ENCODE data around the gene CACNA1A.
"Not testable (repeated sequence)": the region's sequence is repeated elsewhere in the genome, so short reads cannot be mapped to it uniquely, and the experiment has no call there.

The CACNA1A gene

DNA sequence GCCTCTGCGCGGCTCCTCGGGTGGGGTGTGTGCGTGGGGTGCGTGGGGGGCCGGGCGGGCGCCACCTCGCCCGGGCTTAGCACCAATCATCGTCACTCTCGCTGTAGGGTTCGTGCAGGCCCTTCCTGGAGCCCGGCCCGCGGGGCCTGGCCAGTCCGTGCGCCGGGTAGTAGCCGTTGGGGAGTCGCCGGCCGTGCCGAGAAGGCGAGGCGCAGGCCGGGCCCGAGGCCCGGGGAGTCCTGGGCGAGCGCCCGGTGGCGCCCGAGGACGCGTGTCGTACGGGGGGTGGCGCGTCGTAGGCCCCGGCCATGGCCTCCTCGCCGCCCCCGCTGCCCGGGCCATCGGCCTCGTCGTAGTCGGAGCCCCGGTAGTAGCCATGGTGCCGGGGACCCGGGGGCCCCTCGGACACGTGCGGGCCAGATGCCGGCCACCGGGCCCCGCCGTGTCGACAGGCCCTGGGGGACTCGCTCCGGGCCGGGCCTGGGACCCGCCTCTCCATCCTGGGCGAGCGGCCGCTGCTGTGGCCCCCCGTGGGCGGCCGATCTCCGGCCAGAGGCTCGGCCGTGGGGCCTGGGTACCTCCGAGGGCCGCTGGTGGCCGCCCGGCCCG, 298.9 kb downstream of the CACNA1A start:
- Histone ChIP-seq H3K36me3 (no peaks in the 10 kb centered on the region), H3K4me3 (peak overlapping the region; percentile 78), H4K20me1 (no peaks in the 10 kb centered on the region), H3K9me3 (no peaks in the 10 kb centered on the region), H3K27ac (peak overlapping the region; percentile 99), H3K9ac (peak overlapping the region; percentile 95), H3K4me2 (peak overlapping the region; percentile 96), H3K4me1 (peaks cover 82% of the 10 kb centered on the region), H3K27me3 (no peaks in the 10 kb centered on the region)
- TF ChIP-seq Cebpa-rat (IDR thresholded peaks at IDR 0.05), result no peak

DNA sequence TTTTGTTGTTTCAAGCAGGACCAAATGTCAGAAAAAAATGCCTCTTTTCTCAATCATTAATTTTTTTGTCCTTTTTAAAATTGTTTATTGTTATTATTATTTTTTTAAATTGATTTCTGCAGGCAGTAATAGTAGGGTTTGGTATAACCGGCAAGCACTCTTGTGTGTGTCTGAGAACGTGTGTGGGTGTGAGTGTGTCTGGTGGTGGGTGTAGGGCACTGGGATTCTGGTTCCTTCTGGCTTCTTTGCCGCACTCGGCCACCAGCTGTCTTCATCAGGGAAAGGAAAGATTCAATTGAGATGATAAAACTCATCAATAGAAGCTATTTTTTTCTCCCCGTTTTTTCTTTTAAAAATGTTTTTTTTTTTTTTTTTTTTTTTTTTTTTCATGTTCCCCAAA, 299.7 kb downstream of the CACNA1A start:
- H3K9me3 ChIP-seq, result no peaks in the 10 kb centered on the region
- H3K27me3 ChIP-seq, result no peaks in the 10 kb centered on the region
- H4K20me1 ChIP-seq, result no peaks in the 10 kb centered on the region
- TF ChIP-seq Cebpa-rat (IDR thresholded peaks at IDR 0.05), result no peak
- H3K4me3 ChIP-seq, result no peak overlapping the region
- peak overlapping the region; percentile 96 for H3K4me2 ChIP-seq
- peaks cover 75% of the 10 kb centered on the region for H3K4me1 ChIP-seq
- peak overlapping the region; percentile 95; the same call in 1 of the 2 replicates for H3K9ac ChIP-seq
- peak overlapping the region; percentile 99 for H3K27ac ChIP-seq
- no peaks in the 10 kb centered on the region for H3K36me3 ChIP-seq

DNA sequence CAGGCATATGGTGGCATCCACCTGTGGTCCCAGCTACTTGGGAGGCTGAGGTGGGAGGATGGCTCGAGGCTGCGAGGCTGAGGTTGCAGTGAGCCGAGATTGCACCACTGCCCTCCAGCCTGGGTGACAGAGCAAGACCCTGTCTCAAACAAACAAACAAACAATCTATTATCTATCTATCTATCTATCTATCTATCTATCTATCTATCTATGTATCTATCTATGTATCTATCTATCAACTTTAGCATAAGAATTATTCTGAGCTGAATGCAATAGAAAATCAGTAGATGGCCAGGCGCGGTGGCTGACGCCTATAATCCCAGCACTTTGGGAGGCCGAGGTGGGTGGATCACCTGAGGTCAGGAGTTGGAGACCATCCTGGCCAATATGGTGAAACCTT, 304.2 kb downstream of the CACNA1A start:
- not testable (repeated sequence) for H3K27ac ChIP-seq, H3K9me3 ChIP-seq, H3K36me3 ChIP-seq, H3K4me3 ChIP-seq, H3K4me2 ChIP-seq, H3K27me3 ChIP-seq, H3K9ac ChIP-seq, H4K20me1 ChIP-seq
- peaks cover 41% of the 10 kb centered on the region for H3K4me1 ChIP-seq

DNA sequence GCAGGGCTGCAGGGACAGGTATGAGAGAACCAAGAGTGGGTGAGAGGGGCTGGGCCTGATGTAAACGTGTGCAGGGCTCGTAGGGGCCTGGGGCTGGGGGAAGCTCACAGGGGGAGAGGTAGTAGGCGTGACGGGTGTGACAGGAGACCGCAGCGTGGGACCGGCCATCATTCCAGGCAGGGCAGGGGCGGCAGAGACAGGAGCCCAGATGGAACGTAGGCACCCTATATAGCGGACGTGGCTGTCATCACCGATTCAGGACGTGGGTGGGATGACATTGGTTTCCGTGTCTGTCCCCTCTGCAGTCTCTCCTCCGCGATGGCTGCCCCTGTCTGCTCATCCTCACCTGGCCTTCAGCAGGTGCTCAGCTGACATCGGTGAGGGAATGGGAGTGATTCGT, 307.6 kb downstream of the CACNA1A start:
- Histone ChIP-seq H3K27ac (no peak overlapping the region), H3K36me3 (no peaks in the 10 kb centered on the region), H3K4me1 (peaks cover 22% of the 10 kb centered on the region), H4K20me1 (no peaks in the 10 kb centered on the region), H3K27me3 (no peaks in the 10 kb centered on the region), H3K9ac (no peak overlapping the region), H3K4me2 (no peak overlapping the region), H3K4me3 (no peak overlapping the region), H3K9me3 (no peaks in the 10 kb centered on the region)
- no peak for TF ChIP-seq Cebpa-rat (IDR thresholded peaks at IDR 0.05)

DNA sequence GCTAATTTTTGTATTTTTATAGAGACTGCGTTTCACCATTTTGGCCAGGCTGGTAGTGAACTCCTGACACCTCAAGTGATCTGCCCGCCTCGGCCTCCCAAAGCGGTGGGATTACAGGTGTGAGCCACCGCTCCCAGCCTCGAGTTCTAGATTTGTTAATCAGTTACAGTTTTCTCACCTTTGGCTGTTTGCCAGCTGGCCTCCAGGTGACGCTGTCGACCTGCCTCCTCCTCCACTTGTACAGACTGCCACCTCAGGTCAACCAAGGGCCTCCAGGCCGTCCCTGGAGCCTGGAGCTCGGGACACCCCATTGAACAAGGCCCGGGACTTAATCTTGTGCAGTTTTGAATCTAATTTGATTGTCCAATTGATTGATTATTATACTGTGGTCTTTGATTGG, 310.6 kb downstream of the CACNA1A start:
- peaks cover 26% of the 10 kb centered on the region for H3K4me1 ChIP-seq
- no peak overlapping the region for H3K27ac ChIP-seq
- no peak overlapping the region for H3K9ac ChIP-seq
- no peaks in the 10 kb centered on the region for H4K20me1 ChIP-seq
- no peak overlapping the region for H3K4me3 ChIP-seq
- no peaks in the 10 kb centered on the region for H3K9me3 ChIP-seq
- no peak for TF ChIP-seq Cebpa-rat (IDR thresholded peaks at IDR 0.05)
- H3K27me3 ChIP-seq, result no peaks in the 10 kb centered on the region
- no peak overlapping the region for H3K4me2 ChIP-seq
- H3K36me3 ChIP-seq, result no peaks in the 10 kb centered on the region

DNA sequence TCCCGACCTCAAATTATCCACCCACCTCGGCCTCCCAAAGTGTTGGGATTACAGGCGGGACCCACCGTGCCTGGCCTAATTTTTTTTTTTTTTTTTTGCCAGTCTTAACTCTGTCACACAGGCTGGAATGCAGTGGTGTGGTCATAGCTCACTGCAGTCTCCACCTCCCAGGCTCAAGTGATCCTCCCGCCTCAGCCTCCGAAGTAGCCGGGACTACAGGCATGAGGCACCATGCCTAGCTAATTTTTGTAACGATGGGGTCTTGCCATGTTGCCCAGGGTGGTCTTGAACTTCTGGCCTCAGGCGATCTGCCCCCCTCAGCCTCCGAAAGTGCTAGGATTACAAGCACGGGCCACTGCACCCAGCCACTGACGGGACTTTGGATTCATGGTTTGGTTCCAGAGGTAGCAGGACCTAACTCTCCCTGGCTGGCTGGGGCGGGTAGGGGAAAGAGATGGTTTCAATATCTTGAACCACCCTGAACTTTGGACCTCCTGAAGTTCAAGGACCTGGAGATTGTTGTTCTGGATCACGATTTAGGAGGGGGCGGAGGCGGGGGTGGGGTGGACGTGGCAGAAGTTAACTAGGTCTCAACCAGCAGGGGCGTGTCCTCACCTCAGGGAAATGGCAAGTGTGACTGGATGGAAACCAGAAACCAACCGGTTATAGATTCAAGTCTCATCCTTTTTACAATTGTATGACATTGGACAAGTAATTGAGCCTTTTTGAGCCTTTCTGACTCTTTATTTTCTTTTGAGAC, 315.3 kb downstream of the CACNA1A start:
- no peak overlapping the region for H3K27ac ChIP-seq
- no peak overlapping the region for H3K4me2 ChIP-seq
- no peak for TF ChIP-seq Cebpa-rat (IDR thresholded peaks at IDR 0.05)
- peaks cover 48% of the 10 kb centered on the region for H3K4me1 ChIP-seq
- H3K9ac ChIP-seq, result no peak overlapping the region
- H3K27me3 ChIP-seq, result no peaks in the 10 kb centered on the region
- peaks cover 4% of the 10 kb centered on the region; the same call in 1 of the 2 replicates for H3K9me3 ChIP-seq
- no peaks in the 10 kb centered on the region for H3K36me3 ChIP-seq
- no peak overlapping the region for H3K4me3 ChIP-seq
- no peaks in the 10 kb centered on the region for H4K20me1 ChIP-seq

DNA sequence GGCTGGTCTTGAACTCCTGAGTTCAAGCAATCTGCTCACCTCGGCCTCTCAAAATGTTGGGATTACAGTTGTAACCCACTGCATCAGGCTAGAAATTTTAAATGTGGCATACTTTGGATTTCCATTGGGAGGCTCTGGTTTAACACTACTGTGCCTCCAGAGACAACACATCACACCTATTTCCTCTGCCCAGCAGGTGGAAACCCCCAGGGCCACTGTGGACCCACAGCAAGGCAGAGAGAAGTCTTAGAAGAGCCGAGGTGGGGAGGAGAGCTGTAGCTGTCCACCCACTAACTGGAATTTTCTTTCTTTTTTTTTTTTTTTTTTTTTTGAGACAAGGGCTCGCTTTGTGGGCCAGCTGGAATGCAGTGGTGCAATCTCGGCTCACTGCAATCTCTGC, 316.7 kb downstream of the CACNA1A start:
- H3K4me2 ChIP-seq, result no peak overlapping the region
- H3K9me3 ChIP-seq, result peaks cover 4% of the 10 kb centered on the region; the same call in 1 of the 2 replicates
- no peak overlapping the region for H3K9ac ChIP-seq
- TF ChIP-seq Cebpa-rat (IDR thresholded peaks at IDR 0.05), result no peak
- no peak overlapping the region for H3K4me3 ChIP-seq
- H4K20me1 ChIP-seq, result no peaks in the 10 kb centered on the region
- peaks cover 53% of the 10 kb centered on the region for H3K4me1 ChIP-seq
- H3K27me3 ChIP-seq, result no peaks in the 10 kb centered on the region
- no peak overlapping the region for H3K27ac ChIP-seq
- H3K36me3 ChIP-seq, result no peaks in the 10 kb centered on the region

DNA sequence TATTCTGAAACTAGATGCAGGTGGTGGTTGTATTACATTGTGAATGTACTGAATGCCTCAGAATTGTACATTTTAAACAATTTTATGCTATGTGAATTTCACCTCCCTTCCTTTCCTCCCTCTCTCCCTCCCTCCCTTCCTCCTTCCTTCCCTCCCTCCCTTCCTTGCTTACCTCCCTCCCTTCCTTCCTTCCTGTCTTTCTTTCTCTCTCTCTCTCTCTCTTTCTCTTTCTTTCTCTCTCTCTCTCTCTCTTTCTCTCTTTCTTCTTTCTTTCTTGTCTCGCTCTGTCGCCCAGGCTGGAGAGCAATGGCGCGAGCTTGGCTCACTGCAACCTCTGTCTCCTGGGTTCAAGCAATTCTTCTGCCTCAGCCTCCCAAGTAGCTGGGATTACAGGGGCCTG, 318.9 kb downstream of the CACNA1A start:
- peaks cover 49% of the 10 kb centered on the region for H3K4me1 ChIP-seq
- H3K27me3 ChIP-seq, result no peaks in the 10 kb centered on the region
- H3K36me3 ChIP-seq, result no peaks in the 10 kb centered on the region
- H3K4me3 ChIP-seq, result no peak overlapping the region
- TF ChIP-seq Cebpa-rat (IDR thresholded peaks at IDR 0.05), result no peak
- H3K9me3 ChIP-seq, result peaks cover 4% of the 10 kb centered on the region; the same call in 1 of the 2 replicates
- no peak overlapping the region for H3K9ac ChIP-seq
- no peaks in the 10 kb centered on the region for H4K20me1 ChIP-seq
- H3K27ac ChIP-seq, result 0 out of 2 replicates have a peak overlapping the region, but pooled peaks have one; percentile 13
- peak overlapping the region; percentile 26 for H3K4me2 ChIP-seq

DNA sequence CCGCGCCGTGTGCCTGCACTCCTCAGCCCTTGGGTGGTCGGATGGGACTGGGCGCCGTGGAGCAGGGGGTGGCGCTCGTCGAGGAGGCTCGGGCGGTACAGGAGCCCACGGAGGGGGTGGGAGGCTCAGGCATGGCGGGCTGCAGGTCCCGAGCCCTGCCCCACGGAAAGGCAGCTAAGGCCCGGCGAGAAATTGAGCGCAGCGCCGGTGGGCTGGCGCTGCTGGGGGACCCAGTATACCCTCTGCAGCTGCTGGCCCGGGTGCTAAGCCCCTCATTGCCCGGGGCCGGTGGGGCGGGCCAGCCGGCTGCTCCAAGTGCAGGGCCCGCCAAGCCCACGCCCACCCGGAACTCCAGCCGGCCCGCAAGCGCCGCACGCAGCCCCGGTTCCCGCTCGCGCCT, 319.6 kb downstream of the CACNA1A start:
- peak overlapping the region; percentile 26; the same call in 1 of the 2 replicates for H3K4me2 ChIP-seq
- H3K36me3 ChIP-seq, H3K4me3 ChIP-seq, H4K20me1 ChIP-seq, H3K27me3 ChIP-seq, H3K9me3 ChIP-seq, H3K9ac ChIP-seq, H3K27ac ChIP-seq: not testable (repeated sequence)
- peaks cover 57% of the 10 kb centered on the region for H3K4me1 ChIP-seq

DNA sequence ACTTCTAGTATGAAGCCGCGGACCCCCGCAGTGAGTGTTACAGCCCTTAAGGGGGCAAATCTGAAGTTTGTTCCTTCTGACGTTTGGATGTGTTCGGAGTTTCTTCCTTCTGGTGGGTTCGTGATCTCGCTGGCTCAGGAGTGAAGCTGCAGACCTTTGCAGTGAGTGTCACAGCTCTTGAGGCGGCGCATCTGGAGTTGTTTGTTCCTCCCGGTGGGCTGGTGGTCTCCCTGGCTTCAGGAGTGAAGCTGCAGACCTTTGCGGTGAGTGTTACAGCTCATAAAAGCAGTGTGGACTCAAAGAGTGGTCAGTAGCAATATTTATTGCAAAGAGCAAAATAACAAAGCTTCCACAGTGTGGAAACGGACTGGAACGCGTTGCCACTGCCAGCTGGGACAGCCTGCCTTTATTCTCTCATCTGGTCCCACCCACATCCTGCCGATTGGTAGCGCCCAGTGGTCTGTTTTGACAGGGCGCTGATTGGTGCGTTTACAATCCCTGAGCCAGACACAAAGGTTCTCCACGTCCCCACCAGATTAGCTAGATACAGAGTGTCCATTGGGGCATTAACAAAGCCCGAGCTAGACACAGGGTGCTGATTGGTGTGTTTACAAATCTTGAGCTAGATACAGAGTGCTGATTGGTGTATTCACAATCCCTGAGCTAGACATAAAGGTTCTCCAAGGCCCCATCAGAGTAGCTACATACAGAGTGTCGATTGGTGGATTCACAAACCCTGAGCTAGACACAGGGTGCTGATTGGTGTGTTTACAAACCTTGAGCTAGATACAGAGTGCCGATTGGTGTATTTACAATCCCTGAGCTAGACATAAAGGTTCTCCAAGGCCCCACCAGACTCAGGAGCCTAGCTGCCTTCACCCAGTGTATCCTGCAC, 320.3 kb downstream of the CACNA1A start:
- H3K27me3 ChIP-seq, H4K20me1 ChIP-seq, H3K9ac ChIP-seq, H3K9me3 ChIP-seq, H3K4me3 ChIP-seq, H3K36me3 ChIP-seq: not testable (repeated sequence)
- Histone ChIP-seq H3K4me1 (peaks cover 63% of the 10 kb centered on the region), H3K4me2 (0 out of 2 replicates have a peak overlapping the region, but pooled peaks have one; percentile 12), H3K27ac (peak overlapping the region; percentile 35; the same call in 1 of the 2 replicates)

DNA sequence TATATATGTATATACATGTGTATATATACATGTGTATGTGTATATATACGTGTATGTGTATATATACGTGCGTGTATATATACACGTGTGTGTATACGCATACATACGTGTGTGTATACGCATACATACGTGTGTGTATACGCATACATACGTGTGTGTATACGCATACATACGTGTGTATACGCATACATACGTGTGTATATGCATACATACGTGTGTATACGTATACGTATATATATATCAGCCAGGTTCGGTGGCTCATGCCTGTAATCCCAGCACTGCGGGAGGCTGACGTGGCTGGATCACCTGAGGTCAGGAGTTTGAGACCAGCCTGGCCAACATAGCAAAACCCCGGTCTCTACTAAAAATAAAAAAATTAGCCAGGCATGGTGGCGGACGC, 321.4 kb downstream of the CACNA1A start:
- H3K27ac ChIP-seq, H3K27me3 ChIP-seq, H3K9ac ChIP-seq, H4K20me1 ChIP-seq, H3K36me3 ChIP-seq, H3K9me3 ChIP-seq, H3K4me3 ChIP-seq: not testable (repeated sequence)
- Histone ChIP-seq H3K4me2 (0 out of 2 replicates have a peak overlapping the region, but pooled peaks have one; percentile 12), H3K4me1 (peaks cover 74% of the 10 kb centered on the region)

All from BLaER1 (cell line).